ENCODE results near the gene NR2F1. TPM values are rescaled to one million over a fixed set of nuclear protein-coding genes. Genes with fewer than 3 reads are reported as not detected.
A peak's percentile ranks its signal among the peaks of the same experiment; 100 is the strongest.

NR2F1 gene
- total and polyA plus RNA-seq, 3 experiments from 2014 or later = not detected

DNA sequence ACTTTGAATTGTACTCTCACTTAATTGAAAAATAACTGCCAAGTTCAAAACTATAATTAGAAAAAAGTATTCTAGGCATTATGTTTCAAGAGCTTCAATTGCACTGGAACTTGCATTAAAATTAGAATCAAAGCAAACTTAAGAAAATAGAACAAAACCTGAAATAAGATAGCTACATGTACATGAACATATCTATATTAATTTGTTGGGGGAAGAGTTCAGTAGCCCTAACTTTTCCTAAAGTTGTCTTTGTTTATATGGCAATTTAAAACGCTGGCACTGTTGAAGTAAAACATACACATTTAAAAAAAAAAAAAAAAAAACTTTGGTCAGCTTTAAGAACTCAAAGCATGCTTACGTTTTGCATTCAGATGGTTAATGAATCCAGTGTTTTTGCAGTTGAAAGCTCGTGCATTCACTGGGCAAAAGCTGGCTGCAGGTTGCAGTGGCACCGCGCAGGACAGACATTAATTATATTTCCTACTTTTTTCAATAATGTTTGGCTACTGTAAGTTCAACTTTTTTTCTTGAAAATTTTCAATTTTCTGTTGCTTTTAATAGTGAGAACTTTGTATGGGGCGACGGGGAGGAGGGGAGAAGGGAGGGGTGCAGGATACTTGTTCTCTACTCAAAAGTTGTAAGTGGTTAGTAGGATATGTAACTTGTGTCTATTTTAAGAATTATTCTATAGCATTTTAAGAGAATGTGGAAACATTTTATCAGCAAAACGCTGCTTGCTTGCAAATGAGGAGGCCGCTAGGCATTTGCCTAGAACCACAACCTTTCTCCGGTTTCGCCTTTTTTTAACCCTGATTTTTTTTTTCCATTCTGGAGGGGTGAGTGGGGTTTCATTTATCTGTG, 3.9 kb downstream of the NR2F1 start:
- peak overlapping the region in 3 of 7 donors; percentile 34 to 52 (median 44) for H3K4me3 Mint-ChIP-seq
- DNase-seq = no peak
- no peaks in the 10 kb centered on the region for H3K9me3 ChIP-seq (ENCODE audit: low read length)
- no peak overlapping the region for H3K27ac ChIP-seq (ENCODE audit: low read depth, low read length)
- peaks cover 18 to 26% (median 19%) of the 10 kb centered on the region in 3 donors for H3K4me1 Mint-ChIP-seq
- H3K36me3 Mint-ChIP-seq = peaks cover 0 to 5% (median 4%) of the 10 kb centered on the region in 3 donors
- peak overlapping the region in 2 of 8 donors; percentile 32 to 63 for H3K27ac Mint-ChIP-seq
- POLR2A ChIA-PET = interaction anchor here (0.6 kb wide), 1 partner anchor 10 kb away, joined by 4 read pairs; no protein-coding TSS in a partner anchor
- H3K4me3 ChIP-seq (ENCODE audit: low read length) = no peak overlapping the region
- CTCF ChIA-PET = interaction anchor here (1.5 kb wide), 1 partner anchor 20 kb away, joined by 5 read pairs; no protein-coding TSS in a partner anchor
- peaks cover 49% of the 10 kb centered on the region for H3K27me3 ChIP-seq (ENCODE audit: insufficient read depth, low read length, poor library complexity, severe bottlenecking)
- H3K36me3 ChIP-seq (ENCODE audit: insufficient read depth, low read length) = no peaks in the 10 kb centered on the region
- peaks cover 5% of the 10 kb centered on the region for H3K4me1 ChIP-seq (ENCODE audit: insufficient read depth, low read length)
- H3K27me3 Mint-ChIP-seq = peaks cover 65 to 66% of the 10 kb centered on the region in 2 donors
- H3K9me3 Mint-ChIP-seq = peaks cover 5 to 20% (median 10%) of the 10 kb centered on the region in 5 donors

DNA sequence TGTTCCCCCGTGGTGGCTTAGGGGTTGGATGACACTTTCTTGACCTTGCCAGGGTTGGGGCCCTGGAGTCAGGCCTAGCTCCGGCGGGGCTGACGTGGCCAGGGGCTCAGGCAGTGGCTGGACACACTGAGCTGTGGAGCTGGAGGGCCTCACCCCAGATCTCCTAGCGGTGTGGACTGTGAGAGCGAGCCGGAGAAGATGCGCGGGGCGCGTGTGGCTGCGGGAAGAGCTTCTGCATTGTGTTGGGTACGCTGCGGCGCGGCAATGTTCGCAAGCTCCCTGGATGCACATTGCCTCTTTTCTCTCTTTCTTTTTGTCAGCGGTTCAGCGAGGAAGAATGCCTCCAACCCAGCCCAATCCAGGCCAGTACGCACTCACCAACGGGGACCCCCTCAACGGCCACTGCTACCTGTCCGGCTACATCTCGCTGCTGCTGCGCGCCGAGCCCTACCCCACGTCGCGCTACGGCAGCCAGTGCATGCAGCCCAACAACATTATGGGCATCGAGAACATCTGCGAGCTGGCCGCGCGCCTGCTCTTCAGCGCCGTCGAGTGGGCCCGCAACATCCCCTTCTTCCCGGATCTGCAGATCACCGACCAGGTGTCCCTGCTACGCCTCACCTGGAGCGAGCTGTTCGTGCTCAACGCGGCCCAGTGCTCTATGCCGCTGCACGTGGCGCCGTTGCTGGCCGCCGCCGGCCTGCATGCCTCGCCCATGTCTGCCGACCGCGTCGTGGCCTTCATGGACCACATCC, 4.8 kb downstream of the NR2F1 start:
- DNase-seq = no peak
- Histone ChIP-seq H3K27ac (ENCODE audit: low read depth, low read length) (no peak overlapping the region), H3K4me1 (ENCODE audit: insufficient read depth, low read length) (peaks cover 5% of the 10 kb centered on the region), H3K27me3 (ENCODE audit: insufficient read depth, low read length, poor library complexity, severe bottlenecking) (peaks cover 44% of the 10 kb centered on the region), H3K4me3 (ENCODE audit: low read length) (no peak overlapping the region), H3K9me3 (ENCODE audit: low read length) (no peaks in the 10 kb centered on the region), H3K36me3 (ENCODE audit: insufficient read depth, low read length) (no peaks in the 10 kb centered on the region)
- Mint-ChIP-seq H3K27me3 (peaks cover 70 to 73% of the 10 kb centered on the region in 2 donors), H3K9me3 (peaks cover 5 to 20% (median 10%) of the 10 kb centered on the region in 5 donors), H3K4me1 (peaks cover 18 to 26% (median 19%) of the 10 kb centered on the region in 3 donors), H3K27ac (peak overlapping the region in 2 of 8 donors; percentile 32 to 63), H3K36me3 (peaks cover 0 to 5% (median 4%) of the 10 kb centered on the region in 3 donors), H3K4me3 (peak overlapping the region in 3 of 7 donors; percentile 1 to 52 (median 34))
- POLR2A ChIA-PET = interaction anchor here (0.6 kb wide), 1 partner anchor 9 kb away, joined by 4 read pairs; no protein-coding TSS in a partner anchor
- CTCF ChIA-PET = no interaction called here

DNA sequence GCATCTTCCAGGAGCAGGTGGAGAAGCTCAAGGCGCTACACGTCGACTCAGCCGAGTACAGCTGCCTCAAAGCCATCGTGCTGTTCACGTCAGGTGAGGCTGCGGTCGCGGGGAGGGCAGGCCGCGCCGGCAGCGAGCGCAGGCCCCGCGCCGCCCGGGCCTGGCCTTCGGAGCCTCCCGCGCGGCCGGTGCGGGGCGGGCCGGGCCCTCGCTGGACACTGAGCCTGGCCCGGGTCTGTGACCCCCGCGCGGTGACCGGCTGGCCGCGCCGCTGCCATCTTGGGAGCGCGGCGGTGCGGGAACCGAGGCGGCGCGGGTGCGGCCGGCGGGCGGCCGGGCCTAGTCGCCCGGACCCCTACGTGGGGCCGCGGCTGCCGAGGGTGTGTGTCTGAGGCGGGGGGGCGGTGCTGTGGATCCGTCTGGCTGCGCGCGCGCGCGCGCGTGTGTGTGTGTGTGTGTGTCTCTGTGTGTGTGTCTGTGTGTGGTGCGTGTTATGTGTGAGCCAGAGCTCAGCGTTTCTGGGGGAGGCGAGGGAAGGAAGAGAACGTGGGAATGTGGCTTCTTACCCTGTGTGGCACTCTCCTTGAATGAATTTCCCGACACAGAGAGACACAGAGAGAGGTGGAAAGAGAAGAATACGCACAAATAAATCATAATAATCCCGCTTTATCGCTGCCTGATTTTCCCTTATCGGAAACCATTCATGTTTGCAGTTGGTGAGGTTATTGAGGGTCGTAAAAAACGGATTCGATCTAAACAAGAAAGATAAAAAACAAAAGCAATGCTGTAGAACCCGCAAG, 5.5 kb downstream of the NR2F1 start:
- peak overlapping the region in 6 of 7 donors; percentile 41 to 70 (median 58) for H3K4me3 Mint-ChIP-seq
- peaks cover 42% of the 10 kb centered on the region for H3K27me3 ChIP-seq (ENCODE audit: insufficient read depth, low read length, poor library complexity, severe bottlenecking)
- DNase-seq = no peak

GRCh38 chr5:93589152-93589828, 6.3 kb downstream of the NR2F1 start:
- DNase-seq = no peak
- peaks cover 19 to 26% (median 19%) of the 10 kb centered on the region in 3 donors for H3K4me1 Mint-ChIP-seq
- POLR2A ChIA-PET = no interaction called here
- Histone ChIP-seq H3K4me1 (ENCODE audit: insufficient read depth, low read length) (no peaks in the 10 kb centered on the region), H3K27me3 (ENCODE audit: insufficient read depth, low read length, poor library complexity, severe bottlenecking) (peaks cover 42% of the 10 kb centered on the region), H3K4me3 (ENCODE audit: low read length) (no peak overlapping the region), H3K36me3 (ENCODE audit: insufficient read depth, low read length) (no peaks in the 10 kb centered on the region), H3K27ac (ENCODE audit: low read depth, low read length) (no peak overlapping the region), H3K9me3 (ENCODE audit: low read length) (no peaks in the 10 kb centered on the region)
- peak overlapping the region in 2 of 8 donors; percentile 41 to 82 for H3K27ac Mint-ChIP-seq
- H3K27me3 Mint-ChIP-seq = peaks cover 79 to 88% of the 10 kb centered on the region in 2 donors
- peaks cover 0 to 9% (median 4%) of the 10 kb centered on the region in 3 donors for H3K36me3 Mint-ChIP-seq
- H3K4me3 Mint-ChIP-seq = peak overlapping the region in 4 of 7 donors; percentile 42 to 70 (median 59)
- CTCF ChIA-PET = no interaction called here
- peaks cover 5 to 24% (median 10%) of the 10 kb centered on the region in 5 donors for H3K9me3 Mint-ChIP-seq

More for the DNA sequence above, 5.5 kb downstream of the NR2F1 start:
- peak overlapping the region in 5 of 8 donors; percentile 41 to 82 (median 48) for H3K27ac Mint-ChIP-seq
- Histone ChIP-seq H3K27ac (ENCODE audit: low read depth, low read length) (no peak overlapping the region), H3K4me1 (ENCODE audit: insufficient read depth, low read length) (peaks cover 3% of the 10 kb centered on the region), H3K4me3 (ENCODE audit: low read length) (no peak overlapping the region), H3K9me3 (ENCODE audit: low read length) (no peaks in the 10 kb centered on the region), H3K36me3 (ENCODE audit: insufficient read depth, low read length) (no peaks in the 10 kb centered on the region)
- H3K27me3 Mint-ChIP-seq = peaks cover 75 to 80% of the 10 kb centered on the region in 2 donors
- H3K4me1 Mint-ChIP-seq = peaks cover 18 to 26% (median 19%) of the 10 kb centered on the region in 3 donors
- H3K9me3 Mint-ChIP-seq = peaks cover 5 to 23% (median 10%) of the 10 kb centered on the region in 5 donors
- ChIA-PET CTCF (no interaction called here), POLR2A (no interaction called here)
- peaks cover 0 to 5% (median 4%) of the 10 kb centered on the region in 3 donors for H3K36me3 Mint-ChIP-seq

- no peaks in the 10 kb centered on the region for H3K36me3 ChIP-seq (ENCODE audit: insufficient read depth, low read length)
- H3K27ac ChIP-seq (ENCODE audit: low read depth, low read length) = no peak overlapping the region
- CTCF ChIA-PET = no interaction called here
- Mint-ChIP-seq H3K36me3 (peaks cover 0 to 9% (median 4%) of the 10 kb centered on the region in 3 donors), H3K4me1 (peaks cover 19 to 30% (median 19%) of the 10 kb centered on the region in 3 donors), H3K4me3 (peak overlapping the region in 1 of 7 donors; percentile 51), H3K9me3 (peaks cover 5 to 28% (median 13%) of the 10 kb centered on the region in 5 donors), H3K27ac (peak overlapping the region in 2 of 8 donors; percentile 40 to 62), H3K27me3 (peaks cover 84 to 93% of the 10 kb centered on the region in 2 donors)
- no peaks in the 10 kb centered on the region for H3K4me1 ChIP-seq (ENCODE audit: insufficient read depth, low read length)
- no peaks in the 10 kb centered on the region for H3K9me3 ChIP-seq (ENCODE audit: low read length)
- no peak for DNase-seq
- H3K27me3 ChIP-seq (ENCODE audit: insufficient read depth, low read length, poor library complexity, severe bottlenecking) = peaks cover 48% of the 10 kb centered on the region
- POLR2A ChIA-PET = no interaction called here
- H3K4me3 ChIP-seq (ENCODE audit: low read length) = no peak overlapping the region
Measured at GRCh38 chr5:93589829-93590215, 6.8 kb downstream of the NR2F1 start.

GRCh38 chr5:93590493-93590892, 7.5 kb downstream of the NR2F1 start:
- Histone ChIP-seq H3K4me3 (ENCODE audit: low read length) (no peak overlapping the region), H3K9me3 (ENCODE audit: low read length) (no peaks in the 10 kb centered on the region), H3K4me1 (ENCODE audit: insufficient read depth, low read length) (no peaks in the 10 kb centered on the region), H3K27me3 (ENCODE audit: insufficient read depth, low read length, poor library complexity, severe bottlenecking) (peaks cover 53% of the 10 kb centered on the region), H3K27ac (ENCODE audit: low read depth, low read length) (no peak overlapping the region), H3K36me3 (ENCODE audit: insufficient read depth, low read length) (no peaks in the 10 kb centered on the region)
- Mint-ChIP-seq H3K36me3 (peaks cover 0 to 9% (median 4%) of the 10 kb centered on the region in 3 donors), H3K9me3 (peaks cover 5 to 31% (median 15%) of the 10 kb centered on the region in 5 donors), H3K4me1 (peaks cover 21 to 29% (median 23%) of the 10 kb centered on the region in 3 donors), H3K4me3 (no peak overlapping the region), H3K27ac (peak overlapping the region in 1 of 8 donors; percentile 40), H3K27me3 (peaks cover 88 to 96% of the 10 kb centered on the region in 2 donors)
- no peak for DNase-seq
- ChIA-PET CTCF (no interaction called here), POLR2A (no interaction called here)

Data from CD8-positive, alpha-beta memory T cell (primary cell).